SK-N-SH treated with all-trans-retinoic acid at 6 μM for 48 hours (cell line): ENCODE data around the gene TOPBP1.

Experiments
- ESRRG ChIP-seq: fragments of 250-450 bp; sonication (Bioruptor Pico); IDR thresholded peaks from 2 replicates; pipeline ENCODE4 v1.6.1; 2021; ENCODE audit warnings: mild to moderate bottlenecking
- ZNF8 ChIP-seq: fragments of 450-650 bp; formaldehyde crosslinking; IDR thresholded peaks from 2 replicates; pipeline ENCODE4 v1.5.0; 2020; ENCODE audit warnings: mild to moderate bottlenecking, moderate library complexity
- TF ChIP-seq, protein P1 (sequence below): fragments of 250-450 bp; sonication (Bioruptor Pico); IDR thresholded peaks from 2 replicates; pipeline ENCODE4 v1.8.0; 2020; ENCODE audit warnings: mild to moderate bottlenecking, moderate library complexity, borderline replicate concordance

DNA sequence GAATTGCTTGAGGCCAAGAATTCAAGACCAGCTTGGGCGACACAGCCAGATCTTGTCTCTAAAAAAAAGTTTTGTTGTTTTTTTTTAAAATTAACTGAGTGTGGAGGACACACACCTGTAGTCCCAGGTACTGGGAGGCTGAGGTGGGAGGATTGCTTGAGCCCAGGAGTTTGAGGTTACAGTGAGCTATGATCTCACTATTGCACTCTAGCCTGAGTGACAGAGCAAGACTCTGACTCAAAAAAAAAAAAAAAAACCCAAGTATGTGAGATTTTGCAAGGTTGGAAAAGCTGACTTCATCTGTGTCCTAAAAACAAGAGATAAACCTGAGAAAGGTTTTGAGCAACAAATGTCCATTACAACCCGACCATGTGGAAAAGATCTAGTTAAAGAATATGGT is 5.4 kb upstream of the TOPBP1 start:
- no peak for TF ChIP-seq ESRRG (CRISPR knock-in tag)
- TF ChIP-seq ZNF8 (CRISPR knock-in tag), result no peak
- TF ChIP-seq, protein P1, sequence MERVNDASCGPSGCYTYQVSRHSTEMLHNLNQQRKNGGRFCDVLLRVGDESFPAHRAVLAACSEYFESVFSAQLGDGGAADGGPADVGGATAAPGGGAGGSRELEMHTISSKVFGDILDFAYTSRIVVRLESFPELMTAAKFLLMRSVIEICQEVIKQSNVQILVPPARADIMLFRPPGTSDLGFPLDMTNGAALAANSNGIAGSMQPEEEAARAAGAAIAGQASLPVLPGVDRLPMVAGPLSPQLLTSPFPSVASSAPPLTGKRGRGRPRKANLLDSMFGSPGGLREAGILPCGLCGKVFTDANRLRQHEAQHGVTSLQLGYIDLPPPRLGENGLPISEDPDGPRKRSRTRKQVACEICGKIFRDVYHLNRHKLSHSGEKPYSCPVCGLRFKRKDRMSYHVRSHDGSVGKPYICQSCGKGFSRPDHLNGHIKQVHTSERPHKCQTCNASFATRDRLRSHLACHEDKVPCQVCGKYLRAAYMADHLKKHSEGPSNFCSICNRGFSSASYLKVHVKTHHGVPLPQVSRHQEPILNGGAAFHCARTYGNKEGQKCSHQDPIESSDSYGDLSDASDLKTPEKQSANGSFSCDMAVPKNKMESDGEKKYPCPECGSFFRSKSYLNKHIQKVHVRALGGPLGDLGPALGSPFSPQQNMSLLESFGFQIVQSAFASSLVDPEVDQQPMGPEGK (CRISPR knock-in tag), result no peak
